Thoracic aorta (tissue), 2 donors: ENCODE measurements around the gene COLEC11. TPM values are rescaled to one million over a fixed set of nuclear protein-coding genes. Genes with fewer than 3 reads are reported as not detected.

Experiments used
- ATAC-seq: fragments of 150-250 bp; one replicate; pipeline ENCODE4 v1.8.0; 2017; ENCODE audit warnings: low read depth; ENCODE audit not compliant: insufficient number of reproducible peaks, low FRiP score
- DNase-seq: peaks from one replicate; pipeline ENCODE4 v3.0.0-alpha.2; 2020; ENCODE audit warnings: low spot score
- H3K27ac ChIP-seq, 2 donors: fragments of 200-600 bp; sonication (generic); 1 replicate in 1 of 2; 2 replicates in 1 of 2; pipeline ENCODE4 v1.5.1; 2016; ENCODE audit warnings: mild to moderate bottlenecking in 2 of 2, moderate library complexity in 2 of 2
- H3K27me3 ChIP-seq: fragments of 200-600 bp; sonication (generic); replicated peaks from 2 replicates; pipeline ENCODE4 v1.6.0; 2016; ENCODE audit warnings: mild to moderate bottlenecking; ENCODE audit not compliant: insufficient read depth
- H3K36me3 ChIP-seq: fragments of 200-600 bp; sonication (generic); one replicate; pipeline ENCODE4 v1.5.1; 2016
- H3K4me1 ChIP-seq, 2 donors: fragments of 200-600 bp; sonication (generic); 1 replicate in 1 of 2; 2 replicates in 1 of 2; pipeline versions ENCODE4 v1.5.1 to v1.6.0; 2016; ENCODE audit warnings: low read depth in 2 of 2, mild to moderate bottlenecking in 1 of 2; ENCODE audit not compliant: control insufficient read depth in 1 of 2
- H3K4me3 ChIP-seq: fragments of 200-600 bp; sonication (generic); 2 replicates; pipeline ENCODE4 v1.5.1; 2016; ENCODE audit warnings: mild to moderate bottlenecking
- H3K9me3 ChIP-seq: fragments of 200-600 bp; sonication (generic); 2 replicates; pipeline ENCODE4 v1.5.1; 2016
- CTCF ChIP-seq: fragments of 200-600 bp; sonication (generic); IDR thresholded peaks from one replicate; pipeline ENCODE4 v1.5.1; 2019; ENCODE audit warnings: antibody characterized with exemption
- total RNA-seq, 2 donors: library from RNA; depleted of rRNA; stranded (reverse); fragments of >200 nt; gene quantifications; one replicate each; pipeline versions ENCODE4 v1.1.0 to v1.2.3, GENCODE V29; 2016

COLEC11 gene
- total RNA-seq, 2 donors from 2014 or later: 9.4 to 22.5 TPM

DNA sequence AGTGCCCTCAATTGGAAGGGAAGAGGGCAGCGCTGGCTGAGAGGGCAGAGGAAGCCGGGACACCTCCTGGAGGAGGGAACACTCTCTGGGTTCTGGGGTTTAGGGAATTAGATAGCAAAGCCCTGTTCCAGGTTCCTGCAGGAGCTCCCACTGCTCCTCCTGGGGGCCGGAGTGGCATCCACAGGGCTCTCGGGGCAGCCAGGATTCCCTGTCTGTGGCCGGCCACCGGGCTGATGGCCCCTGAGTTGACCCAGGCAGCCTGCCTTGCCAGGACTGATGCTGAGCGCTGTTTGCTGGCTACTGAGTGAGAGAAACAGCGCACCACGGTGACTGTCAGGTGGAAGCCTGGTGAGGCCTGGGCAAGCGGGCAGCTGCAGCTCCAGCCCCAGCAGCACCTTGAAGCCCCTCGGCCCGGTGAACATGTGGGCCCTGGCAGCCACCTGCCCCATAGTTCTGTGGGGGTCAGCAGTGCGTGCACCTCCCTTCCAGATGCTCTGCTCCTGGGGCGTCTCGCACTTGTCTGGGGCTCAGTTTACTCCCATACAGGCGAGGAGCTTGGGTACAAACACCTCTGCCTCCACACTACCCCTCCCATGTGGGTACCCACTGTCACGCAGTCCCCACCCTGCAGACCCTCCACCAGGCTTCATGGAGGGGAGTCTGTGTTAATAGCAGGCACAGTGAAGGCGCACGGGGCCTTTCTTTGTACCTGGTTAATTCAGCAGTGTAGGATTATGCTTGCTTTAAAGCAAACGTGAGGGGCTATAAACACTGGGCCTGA is 55.4 kb downstream of the COLEC11 start:
- ATAC-seq (no peak), DNase-seq (no peak)
- Histone ChIP-seq H3K4me3 (no peak overlapping the region), H3K27ac (no peak overlapping the region), H3K4me1 (peaks cover 0 to 8% of the 10 kb centered on the region in 2 donors), H3K36me3 (no peaks in the 10 kb centered on the region), H3K9me3 (no peaks in the 10 kb centered on the region), H3K27me3 (no peaks in the 10 kb centered on the region)
- TF ChIP-seq CTCF: no peak

GRCh38 chr2:3651691-3652648 is 57.1 kb downstream of the COLEC11 start:
- no peak for ATAC-seq
- Histone ChIP-seq H3K4me1 (peaks cover 0 to 8% of the 10 kb centered on the region in 2 donors), H3K9me3 (no peaks in the 10 kb centered on the region), H3K27me3 (no peaks in the 10 kb centered on the region), H3K36me3 (no peaks in the 10 kb centered on the region), H3K27ac (peak overlapping the region in 1 of 2 donors; percentile 34), H3K4me3 (peak overlapping the region; percentile 67)
- TF ChIP-seq CTCF: no peak
- no peak for DNase-seq

DNA sequence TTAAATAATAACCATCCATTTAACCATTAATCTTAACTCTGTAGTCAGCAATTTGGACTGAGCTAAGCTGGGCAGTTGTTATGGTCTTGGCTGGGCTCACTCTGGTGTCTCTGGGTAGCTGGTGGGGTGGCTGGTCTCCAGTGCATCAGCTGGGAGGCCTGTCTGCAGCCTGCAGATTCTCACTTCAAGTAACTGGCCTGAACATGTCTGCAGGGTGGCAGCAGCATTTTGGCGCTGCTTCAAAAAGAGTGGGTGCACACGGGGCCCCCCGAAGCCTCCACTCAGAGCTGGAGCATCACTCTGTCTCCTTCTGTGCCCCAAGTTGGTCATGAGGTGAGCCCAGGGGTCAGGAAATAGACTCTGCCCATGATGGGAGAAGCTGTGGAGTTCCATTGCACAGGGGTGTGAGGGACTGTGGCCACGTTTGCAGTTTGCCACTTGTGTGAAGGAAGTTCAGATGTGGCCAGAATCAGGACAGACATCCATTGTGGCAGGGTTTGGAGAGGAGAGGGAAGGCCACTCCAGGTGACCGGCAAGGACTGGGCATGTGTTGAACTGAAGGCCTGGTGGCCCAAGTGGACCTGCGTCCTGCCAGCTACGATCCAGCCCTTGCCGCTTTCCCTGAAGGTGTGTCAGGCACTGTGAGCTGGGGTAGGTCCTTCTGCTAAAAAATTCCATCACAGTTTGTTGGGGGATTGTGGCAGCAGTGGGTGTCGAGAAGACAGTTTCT is 58.1 kb downstream of the COLEC11 start:
- ATAC-seq (no peak), DNase-seq (no peak)
- H3K4me3 ChIP-seq: no peak overlapping the region
- no peaks in the 10 kb centered on the region for H3K9me3 ChIP-seq
- H3K36me3 ChIP-seq: no peaks in the 10 kb centered on the region
- H3K27ac ChIP-seq: no peak overlapping the region
- peaks cover 0 to 8% of the 10 kb centered on the region in 2 donors for H3K4me1 ChIP-seq
- no peak for TF ChIP-seq CTCF
- H3K27me3 ChIP-seq: no peaks in the 10 kb centered on the region

DNA sequence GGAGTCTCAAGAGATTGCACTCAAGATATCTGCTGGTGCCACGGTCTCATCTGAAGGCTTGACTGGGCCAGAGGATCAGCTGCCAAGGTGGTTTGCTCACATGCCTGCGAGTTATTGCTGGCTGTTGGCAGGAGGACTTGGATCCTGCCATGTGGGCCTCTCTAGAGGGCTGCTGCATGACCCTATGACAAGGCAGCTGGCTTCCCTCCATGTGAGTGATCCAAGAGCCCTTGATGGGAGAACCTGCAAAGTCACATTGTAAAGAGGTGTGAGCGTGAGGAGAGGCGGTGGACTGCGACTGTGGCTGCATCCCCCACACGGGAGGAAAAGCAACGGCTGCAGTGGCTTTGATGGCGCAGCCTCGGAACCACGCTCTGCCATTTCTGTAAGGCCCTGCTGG is 59.1 kb downstream of the COLEC11 start:
- Histone ChIP-seq H3K9me3 (no peaks in the 10 kb centered on the region), H3K4me1 (peaks cover 0 to 8% of the 10 kb centered on the region in 2 donors), H3K27me3 (no peaks in the 10 kb centered on the region), H3K27ac (no peak overlapping the region), H3K4me3 (no peak overlapping the region), H3K36me3 (no peaks in the 10 kb centered on the region)
- no peak for DNase-seq
- TF ChIP-seq CTCF: no peak
- no peak for ATAC-seq
